Gastrocnemius medialis (tissue), 4 donors: ENCODE data around the gene HS3ST3A1.
A peak's percentile ranks its signal among the peaks of the same experiment; 100 is the strongest.

Source experiments
- POLR2A ChIP-seq, 2 donors: fragments of 450-650 bp; IDR thresholded peaks; one replicate each; pipeline ENCODE4 v1.6.1; 2017; ENCODE audit warnings: antibody characterized with exemption in 2 of 2, mild to moderate bottlenecking in 2 of 2, moderate library complexity in 2 of 2
- TF ChIP-seq, protein P1 (sequence below), 5 experiments: fragments of 450-650 bp in 3 of 5; fragments of 200-600 bp in 2 of 5; sonication (generic) in 2 of 5; IDR thresholded peaks in 4 of 5; conservative IDR thresholded peaks in 1 of 5; 1 replicate in 4 of 5; 2 replicates in 1 of 5; pipeline ENCODE4 v1.5.1; 2016 to 2019; ENCODE audit warnings: antibody characterized with exemption in 5 of 5, mild to moderate bottlenecking in 3 of 5, moderate library complexity in 3 of 5

DNA sequence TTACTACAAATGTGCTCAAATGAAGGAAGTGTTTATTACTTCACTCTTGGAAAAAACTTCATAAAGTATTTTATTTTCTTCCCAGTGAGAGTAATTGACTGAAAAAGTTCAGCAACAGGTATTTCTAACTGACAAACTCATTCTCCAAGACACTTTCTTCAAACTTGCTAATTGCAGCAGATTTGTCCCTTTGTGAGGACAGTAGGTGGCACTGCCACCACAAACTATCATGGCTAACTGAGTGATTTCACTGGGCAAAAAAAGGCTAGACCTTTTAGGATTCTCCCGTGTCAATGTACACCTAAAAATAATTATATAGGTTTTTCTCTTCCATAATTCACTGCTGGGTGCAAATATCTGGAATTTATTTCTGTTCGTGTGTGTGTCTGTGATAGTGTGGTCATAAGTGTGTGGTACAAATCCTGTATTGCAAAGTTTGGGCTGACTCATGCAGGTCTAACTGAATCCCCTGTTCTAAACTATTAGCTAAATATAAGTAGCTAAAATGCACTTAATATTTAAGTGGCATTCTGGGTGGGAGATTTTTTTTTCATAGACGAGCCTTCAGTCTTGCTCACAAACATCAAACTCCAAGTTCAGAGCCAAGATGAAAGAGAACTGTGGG lies 3.9 kb downstream of the HS3ST3A1 start:
- no peak for TF ChIP-seq POLR2A (IDR thresholded peaks at IDR 0.05)
- TF ChIP-seq, protein P1, sequence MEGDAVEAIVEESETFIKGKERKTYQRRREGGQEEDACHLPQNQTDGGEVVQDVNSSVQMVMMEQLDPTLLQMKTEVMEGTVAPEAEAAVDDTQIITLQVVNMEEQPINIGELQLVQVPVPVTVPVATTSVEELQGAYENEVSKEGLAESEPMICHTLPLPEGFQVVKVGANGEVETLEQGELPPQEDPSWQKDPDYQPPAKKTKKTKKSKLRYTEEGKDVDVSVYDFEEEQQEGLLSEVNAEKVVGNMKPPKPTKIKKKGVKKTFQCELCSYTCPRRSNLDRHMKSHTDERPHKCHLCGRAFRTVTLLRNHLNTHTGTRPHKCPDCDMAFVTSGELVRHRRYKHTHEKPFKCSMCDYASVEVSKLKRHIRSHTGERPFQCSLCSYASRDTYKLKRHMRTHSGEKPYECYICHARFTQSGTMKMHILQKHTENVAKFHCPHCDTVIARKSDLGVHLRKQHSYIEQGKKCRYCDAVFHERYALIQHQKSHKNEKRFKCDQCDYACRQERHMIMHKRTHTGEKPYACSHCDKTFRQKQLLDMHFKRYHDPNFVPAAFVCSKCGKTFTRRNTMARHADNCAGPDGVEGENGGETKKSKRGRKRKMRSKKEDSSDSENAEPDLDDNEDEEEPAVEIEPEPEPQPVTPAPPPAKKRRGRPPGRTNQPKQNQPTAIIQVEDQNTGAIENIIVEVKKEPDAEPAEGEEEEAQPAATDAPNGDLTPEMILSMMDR (IDR thresholded peaks at IDR 0.05 in 4 of 5, conservative IDR thresholded peaks at IDR 0.05 in 1 of 5) = peak in 4 of 5 experiments; percentile 21 to 55 (median 30)
